Measurements from ENCODE around the gene PRLR. TPM values are rescaled to one million over a fixed set of nuclear protein-coding genes. Genes with fewer than 3 reads are reported as not detected.
A peak's percentile ranks its signal among the peaks of the same experiment; 100 is the strongest.

PRLR gene
- total and polyA plus RNA-seq, 4 donors = 3.5 to 44.5 (median 14.3) TPM

DNA sequence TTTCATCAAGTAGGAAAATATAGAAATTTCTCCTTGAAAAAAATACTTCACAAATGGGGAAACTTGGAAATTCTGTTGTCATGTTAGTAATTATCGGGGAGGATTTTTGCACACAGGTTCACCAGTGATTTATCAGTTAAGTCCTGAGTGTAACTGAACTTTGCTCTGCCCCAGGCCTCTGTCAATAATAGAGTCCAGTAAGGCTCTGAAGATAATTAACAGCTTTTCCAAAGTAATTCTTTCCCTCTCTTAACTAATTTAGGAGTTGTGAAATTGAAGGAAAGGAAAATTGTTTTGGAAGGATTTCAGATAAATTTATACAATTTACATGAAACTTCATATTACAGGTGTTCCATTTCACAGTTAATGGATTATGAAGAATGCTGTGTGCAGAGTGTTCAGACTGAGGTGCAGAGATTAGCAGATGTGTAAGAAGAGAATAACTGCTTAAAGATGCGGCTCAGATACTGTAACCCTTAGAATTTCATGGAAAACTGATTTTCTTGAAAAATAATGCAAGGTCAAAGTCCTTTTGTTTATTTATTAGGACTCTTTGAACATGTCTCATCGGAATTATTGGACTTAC is 179.7 kb downstream of the PRLR start (continued):
- TF ChIP-seq, protein P1, sequence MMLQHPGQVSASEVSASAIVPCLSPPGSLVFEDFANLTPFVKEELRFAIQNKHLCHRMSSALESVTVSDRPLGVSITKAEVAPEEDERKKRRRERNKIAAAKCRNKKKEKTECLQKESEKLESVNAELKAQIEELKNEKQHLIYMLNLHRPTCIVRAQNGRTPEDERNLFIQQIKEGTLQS (IDR thresholded peaks at IDR 0.05) = no peak
- TF ChIP-seq FOXA1 (IDR thresholded peaks at IDR 0.05) (no peak), GABPA (IDR thresholded peaks at IDR 0.05 in 1 of 2, conservative IDR thresholded peaks at IDR 0.05 in 1 of 2) (no peak), FOXA2 (IDR thresholded peaks at IDR 0.05) (peak; percentile 55), RAD21 (IDR thresholded peaks at IDR 0.05) (peak in 1 of 2 donors; percentile 18), YY1 (IDR thresholded peaks at IDR 0.05) (no peak)
- TF ChIP-seq, protein P2, sequence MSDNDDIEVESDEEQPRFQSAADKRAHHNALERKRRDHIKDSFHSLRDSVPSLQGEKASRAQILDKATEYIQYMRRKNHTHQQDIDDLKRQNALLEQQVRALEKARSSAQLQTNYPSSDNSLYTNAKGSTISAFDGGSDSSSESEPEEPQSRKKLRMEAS (IDR thresholded peaks at IDR 0.05) = no peak
- TF ChIP-seq, protein P3, sequence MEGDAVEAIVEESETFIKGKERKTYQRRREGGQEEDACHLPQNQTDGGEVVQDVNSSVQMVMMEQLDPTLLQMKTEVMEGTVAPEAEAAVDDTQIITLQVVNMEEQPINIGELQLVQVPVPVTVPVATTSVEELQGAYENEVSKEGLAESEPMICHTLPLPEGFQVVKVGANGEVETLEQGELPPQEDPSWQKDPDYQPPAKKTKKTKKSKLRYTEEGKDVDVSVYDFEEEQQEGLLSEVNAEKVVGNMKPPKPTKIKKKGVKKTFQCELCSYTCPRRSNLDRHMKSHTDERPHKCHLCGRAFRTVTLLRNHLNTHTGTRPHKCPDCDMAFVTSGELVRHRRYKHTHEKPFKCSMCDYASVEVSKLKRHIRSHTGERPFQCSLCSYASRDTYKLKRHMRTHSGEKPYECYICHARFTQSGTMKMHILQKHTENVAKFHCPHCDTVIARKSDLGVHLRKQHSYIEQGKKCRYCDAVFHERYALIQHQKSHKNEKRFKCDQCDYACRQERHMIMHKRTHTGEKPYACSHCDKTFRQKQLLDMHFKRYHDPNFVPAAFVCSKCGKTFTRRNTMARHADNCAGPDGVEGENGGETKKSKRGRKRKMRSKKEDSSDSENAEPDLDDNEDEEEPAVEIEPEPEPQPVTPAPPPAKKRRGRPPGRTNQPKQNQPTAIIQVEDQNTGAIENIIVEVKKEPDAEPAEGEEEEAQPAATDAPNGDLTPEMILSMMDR (IDR thresholded peaks at IDR 0.05; ENCODE audit: low read depth, low read length, missing input control) = no peak

DNA sequence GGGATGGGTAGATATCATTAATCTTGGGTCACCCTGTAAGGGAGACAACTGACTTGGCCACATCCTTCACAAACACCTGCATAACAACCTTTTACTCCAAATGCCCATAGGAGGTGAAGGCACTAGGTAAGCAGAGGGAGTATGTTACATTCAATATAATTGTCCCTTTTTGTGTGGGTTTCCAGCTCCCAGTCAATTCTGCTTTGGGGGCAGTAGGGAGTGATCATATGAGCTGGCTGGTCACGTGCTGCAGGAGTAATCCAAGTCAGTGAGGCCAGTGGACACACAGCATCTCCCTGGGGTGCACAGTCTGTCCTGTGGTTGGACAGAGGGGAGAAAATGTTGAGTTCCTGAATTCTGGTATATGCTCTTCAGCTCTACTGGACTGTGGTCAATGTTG is 181.4 kb downstream of the PRLR start:
- Histone ChIP-seq H3K36me3 (ENCODE audit: control insufficient read depth in 4 of 4, insufficient read depth in 3 of 4, low read depth in 1 of 4, low read length in 3 of 4) (peaks cover 0 to 4% (median 0%) of the 10 kb centered on the region in 4 donors), H3K9me3 (ENCODE audit: control insufficient read depth in 4 of 4, low read length in 3 of 4) (no peaks in the 10 kb centered on the region), H3K27ac (ENCODE audit: low read depth in 1 of 2, low read length in 2 of 2) (peak overlapping the region; percentile 2 to 5), H3K4me3 (ENCODE audit: low read depth in 1 of 3, low read length in 3 of 3) (peak overlapping the region in 2 of 3 donors; percentile 51 to 65), H3K4me1 (ENCODE audit: control insufficient read depth in 4 of 4, insufficient read depth in 4 of 4, low read length in 3 of 4) (peaks cover 8 to 52% (median 41%) of the 10 kb centered on the region in 4 donors), H3K27me3 (ENCODE audit: control insufficient read depth in 4 of 4, insufficient read depth in 4 of 4, low read length in 3 of 4) (no peaks in the 10 kb centered on the region), H3K9ac (ENCODE audit: low read depth in 1 of 2, low read length in 2 of 2) (no peak overlapping the region)
- TF ChIP-seq NR2F2 (IDR thresholded peaks at IDR 0.05) (no peak), GABPA (IDR thresholded peaks at IDR 0.05 in 1 of 2, conservative IDR thresholded peaks at IDR 0.05 in 1 of 2) (no peak), HNF4A (conservative IDR thresholded peaks at IDR 0.05) (no peak), RAD21 (IDR thresholded peaks at IDR 0.05) (no peak)
- TF ChIP-seq, protein P4, sequence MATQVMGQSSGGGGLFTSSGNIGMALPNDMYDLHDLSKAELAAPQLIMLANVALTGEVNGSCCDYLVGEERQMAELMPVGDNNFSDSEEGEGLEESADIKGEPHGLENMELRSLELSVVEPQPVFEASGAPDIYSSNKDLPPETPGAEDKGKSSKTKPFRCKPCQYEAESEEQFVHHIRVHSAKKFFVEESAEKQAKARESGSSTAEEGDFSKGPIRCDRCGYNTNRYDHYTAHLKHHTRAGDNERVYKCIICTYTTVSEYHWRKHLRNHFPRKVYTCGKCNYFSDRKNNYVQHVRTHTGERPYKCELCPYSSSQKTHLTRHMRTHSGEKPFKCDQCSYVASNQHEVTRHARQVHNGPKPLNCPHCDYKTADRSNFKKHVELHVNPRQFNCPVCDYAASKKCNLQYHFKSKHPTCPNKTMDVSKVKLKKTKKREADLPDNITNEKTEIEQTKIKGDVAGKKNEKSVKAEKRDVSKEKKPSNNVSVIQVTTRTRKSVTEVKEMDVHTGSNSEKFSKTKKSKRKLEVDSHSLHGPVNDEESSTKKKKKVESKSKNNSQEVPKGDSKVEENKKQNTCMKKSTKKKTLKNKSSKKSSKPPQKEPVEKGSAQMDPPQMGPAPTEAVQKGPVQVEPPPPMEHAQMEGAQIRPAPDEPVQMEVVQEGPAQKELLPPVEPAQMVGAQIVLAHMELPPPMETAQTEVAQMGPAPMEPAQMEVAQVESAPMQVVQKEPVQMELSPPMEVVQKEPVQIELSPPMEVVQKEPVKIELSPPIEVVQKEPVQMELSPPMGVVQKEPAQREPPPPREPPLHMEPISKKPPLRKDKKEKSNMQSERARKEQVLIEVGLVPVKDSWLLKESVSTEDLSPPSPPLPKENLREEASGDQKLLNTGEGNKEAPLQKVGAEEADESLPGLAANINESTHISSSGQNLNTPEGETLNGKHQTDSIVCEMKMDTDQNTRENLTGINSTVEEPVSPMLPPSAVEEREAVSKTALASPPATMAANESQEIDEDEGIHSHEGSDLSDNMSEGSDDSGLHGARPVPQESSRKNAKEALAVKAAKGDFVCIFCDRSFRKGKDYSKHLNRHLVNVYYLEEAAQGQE (IDR thresholded peaks at IDR 0.05) = no peak
- DNase-seq (ENCODE audit: low spot score) = no peak
- WGBS = 50% methylated on average over 1 of the region's 1 CpG

DNA sequence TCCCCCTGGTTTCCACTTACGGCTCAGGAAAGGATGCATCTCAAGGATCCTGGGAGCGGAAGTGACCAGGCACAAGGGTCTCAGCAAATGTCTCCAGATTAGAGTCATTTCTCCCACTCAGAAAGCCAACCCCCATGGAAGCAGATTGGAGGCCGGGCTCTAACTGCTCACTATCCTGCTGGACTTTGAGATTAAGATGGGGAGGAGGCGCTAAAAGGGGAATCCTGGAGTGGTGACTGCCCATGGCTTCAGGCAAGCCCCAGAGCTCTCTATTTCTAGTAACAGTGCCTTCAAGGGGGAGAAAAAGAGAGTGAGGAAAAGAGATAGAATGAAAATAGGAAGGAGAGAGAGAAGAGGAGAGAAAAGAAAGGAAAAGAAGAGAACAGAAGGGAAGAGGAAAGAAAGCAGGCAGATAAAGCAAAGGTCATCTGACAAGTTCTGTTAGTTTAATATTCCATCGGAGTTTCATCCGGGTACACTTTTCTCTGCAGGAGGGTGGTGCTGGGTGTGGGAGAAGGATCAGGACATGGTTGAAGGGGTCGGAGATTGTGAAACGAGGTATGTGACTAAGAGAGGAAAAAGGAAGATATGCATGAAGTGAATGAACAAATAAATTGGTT is 182.4 kb downstream of the PRLR start, which contains the start of gene AGXT2:
Gene AGXT2, minus strand, starts transcription at position 165 of the 620 bp plus-strand sequence. Its CDS starts 57 bp downstream, at position 108.
- Histone ChIP-seq H3K27ac (ENCODE audit: low read depth in 1 of 2, low read length in 2 of 2) (peak within 1 kb of the TSS; percentile 17 to 53), H3K9me3 (ENCODE audit: control insufficient read depth in 4 of 4, low read length in 3 of 4) (no peaks in the 10 kb centered on the region), H3K27me3 (ENCODE audit: control insufficient read depth in 4 of 4, insufficient read depth in 4 of 4, low read length in 3 of 4) (no peaks in the 10 kb centered on the region), H3K36me3 (ENCODE audit: control insufficient read depth in 4 of 4, insufficient read depth in 3 of 4, low read depth in 1 of 4, low read length in 3 of 4) (peaks cover 0 to 5% (median 0%) of the 10 kb centered on the region in 4 donors), H3K4me1 (ENCODE audit: control insufficient read depth in 4 of 4, insufficient read depth in 4 of 4, low read length in 3 of 4) (peaks cover 8 to 52% (median 41%) of the 10 kb centered on the region in 4 donors), H3K9ac (ENCODE audit: low read depth in 1 of 2, low read length in 2 of 2) (peak within 1 kb of the TSS; percentile 39 to 42), H3K4me3 (ENCODE audit: low read depth in 1 of 3, low read length in 3 of 3) (peak within 1 kb of the TSS; percentile 51 to 85 (median 65))
- no peak for DNase-seq (ENCODE audit: low spot score)
- 26% methylated on average over 8 of the region's 8 CpGs for WGBS
- TF ChIP-seq, protein P2 (IDR thresholded peaks at IDR 0.05) = peak; percentile 29
- no peak for TF ChIP-seq GABPA (IDR thresholded peaks at IDR 0.05 in 1 of 2, conservative IDR thresholded peaks at IDR 0.05 in 1 of 2)
- peak; percentile 61 to 64 for TF ChIP-seq JUND (IDR thresholded peaks at IDR 0.05)
- TF ChIP-seq FOXA2 (IDR thresholded peaks at IDR 0.05) = no peak
- no peak for TF ChIP-seq EGR1 (IDR thresholded peaks at IDR 0.05; ENCODE audit: low read depth in 2 of 2)
- TF ChIP-seq, protein P1 (IDR thresholded peaks at IDR 0.05) = no peak
- TF ChIP-seq RXRA (IDR thresholded peaks at IDR 0.05) = peak; percentile 51 to 64
- peak; percentile 70 for TF ChIP-seq YY1 (IDR thresholded peaks at IDR 0.05)
- TF ChIP-seq HNF4G (IDR thresholded peaks at IDR 0.05) = peak; percentile 84
- peak; percentile 35 for TF ChIP-seq TAF1 (conservative IDR thresholded peaks at IDR 0.05)
- peak; percentile 86 to 92 for TF ChIP-seq HNF4A (conservative IDR thresholded peaks at IDR 0.05)
- no peak for TF ChIP-seq FOXA1 (IDR thresholded peaks at IDR 0.05)
- TF ChIP-seq NR2F2 (IDR thresholded peaks at IDR 0.05) = no peak
- TF ChIP-seq, protein P4 (IDR thresholded peaks at IDR 0.05) = peak; percentile 38

Measured in liver (tissue), 9 donors.